GM21390 (cell line): ENCODE measurements around the gene MKX.

ENCODE experiments used
- ATAC-seq: cut with Tn5 transposase; IDR thresholded peaks from one replicate; pipeline ENCODE4 v1.9.1; 2021; ENCODE audit not compliant: unreplicated experiment

MKX gene

DNA sequence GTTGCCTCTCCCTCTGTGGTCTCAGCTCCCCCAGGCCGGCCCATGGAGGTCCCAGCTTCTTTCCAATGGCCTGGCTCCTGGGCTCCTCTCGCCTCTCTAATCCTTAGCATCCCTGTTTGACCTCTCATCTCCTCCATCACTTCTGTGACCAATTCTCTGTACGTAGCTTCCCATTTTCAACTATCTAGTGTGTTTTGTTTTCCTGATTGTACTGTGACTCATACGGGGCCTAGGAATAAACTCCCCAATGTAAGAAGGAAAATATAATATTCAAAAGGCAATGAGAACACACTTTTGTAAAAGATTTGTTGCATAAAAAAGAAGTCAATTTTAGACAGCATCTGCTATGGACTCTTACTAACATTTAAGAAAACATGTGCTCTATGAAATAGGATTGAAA is 90.3 kb downstream of the MKX start:
- no peak for ATAC-seq

DNA sequence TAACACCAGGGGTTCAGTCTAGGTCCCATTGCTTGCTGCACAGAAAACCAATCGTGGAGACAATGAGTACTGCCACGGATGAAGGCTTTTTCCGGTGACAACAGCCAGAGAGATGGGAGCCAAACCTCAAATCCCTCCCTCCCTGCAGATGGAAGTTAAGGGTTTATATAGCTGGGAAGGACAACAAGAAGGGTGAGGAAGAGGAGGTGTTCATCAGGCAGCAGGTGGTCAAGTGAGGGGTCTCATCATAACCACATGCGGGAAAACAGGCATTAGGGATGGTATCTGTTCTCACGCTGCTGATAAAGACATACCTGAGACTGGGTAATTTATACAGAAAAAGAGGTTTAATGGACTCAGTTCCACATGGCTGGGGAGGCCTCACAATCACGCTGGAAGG is 91.3 kb downstream of the MKX start:
- no peak for ATAC-seq

DNA sequence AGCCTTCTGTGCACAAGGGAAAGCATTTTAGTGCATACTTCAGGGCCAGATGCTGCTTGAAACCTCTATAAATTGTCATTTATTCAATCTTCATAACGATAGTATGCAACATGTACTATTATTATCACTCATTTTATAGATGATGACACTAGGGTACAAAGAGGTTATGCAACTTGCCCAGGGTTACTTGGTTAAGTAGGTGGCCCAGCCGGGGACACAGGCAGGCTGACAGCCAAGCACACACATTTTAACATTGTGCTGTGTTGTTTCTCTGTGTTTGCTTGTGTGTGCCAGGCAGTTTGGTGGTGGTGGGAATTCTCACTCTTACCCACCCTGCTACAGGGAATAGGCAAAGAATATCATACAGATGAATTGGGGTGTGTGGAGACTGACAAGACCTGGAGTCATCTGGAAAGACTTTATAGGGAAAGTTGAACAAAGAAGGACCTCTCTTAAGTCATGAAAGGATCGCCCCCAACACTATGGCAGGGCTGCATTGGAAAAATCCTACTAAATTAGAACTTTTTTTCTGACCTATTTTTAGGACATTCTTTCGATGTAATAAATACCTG is 98.9 kb downstream of the MKX start:
- ATAC-seq: no peak

DNA sequence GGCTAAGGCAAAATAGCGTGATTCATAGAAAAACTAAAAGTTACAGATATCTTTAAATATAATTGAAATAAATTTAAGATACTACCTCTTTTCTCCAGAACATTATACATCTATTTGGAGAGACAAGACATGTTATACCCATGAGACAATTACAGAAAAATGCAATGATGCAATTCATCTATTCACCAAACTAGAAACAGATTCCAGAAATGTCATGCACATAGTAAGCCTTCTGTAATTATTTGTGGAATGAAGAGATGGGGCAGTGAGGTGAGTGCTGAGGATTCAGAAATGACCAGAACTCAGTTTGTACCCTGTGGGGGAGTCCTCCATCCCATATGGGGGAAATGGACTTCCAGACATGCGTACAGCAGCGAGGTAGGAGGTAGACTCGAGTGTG is 99.4 kb downstream of the MKX start:
- no peak for ATAC-seq

DNA sequence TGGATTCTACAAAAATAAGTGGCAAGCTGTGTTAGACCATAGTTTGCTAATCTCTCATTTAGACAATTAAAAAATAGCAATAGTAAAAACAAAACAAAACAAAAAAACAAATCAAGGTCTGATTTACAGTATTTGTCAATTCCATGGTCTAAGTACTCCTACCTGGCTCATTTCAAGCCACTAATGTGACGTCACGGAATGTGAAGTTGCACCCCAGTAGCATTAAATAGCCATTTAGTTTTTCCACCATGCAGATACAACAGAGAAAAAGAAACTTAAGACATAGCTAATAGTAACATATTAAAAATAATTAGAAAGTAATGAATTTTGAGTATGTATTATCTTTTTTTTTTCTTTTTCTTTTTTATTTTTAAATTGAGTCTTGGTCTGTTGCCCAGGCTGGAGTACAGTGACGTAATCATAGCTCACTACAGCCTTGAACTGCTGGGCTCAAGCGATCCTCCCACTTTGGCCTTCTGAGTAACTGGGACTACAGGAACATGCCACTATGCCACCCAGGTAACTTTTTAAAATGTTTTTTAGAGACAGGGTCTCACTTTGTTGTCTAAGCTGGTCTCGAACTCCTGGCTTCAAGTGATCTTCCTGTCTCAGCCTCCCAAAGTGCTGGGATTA is 101.2 kb downstream of the MKX start:
- no peak for ATAC-seq

DNA sequence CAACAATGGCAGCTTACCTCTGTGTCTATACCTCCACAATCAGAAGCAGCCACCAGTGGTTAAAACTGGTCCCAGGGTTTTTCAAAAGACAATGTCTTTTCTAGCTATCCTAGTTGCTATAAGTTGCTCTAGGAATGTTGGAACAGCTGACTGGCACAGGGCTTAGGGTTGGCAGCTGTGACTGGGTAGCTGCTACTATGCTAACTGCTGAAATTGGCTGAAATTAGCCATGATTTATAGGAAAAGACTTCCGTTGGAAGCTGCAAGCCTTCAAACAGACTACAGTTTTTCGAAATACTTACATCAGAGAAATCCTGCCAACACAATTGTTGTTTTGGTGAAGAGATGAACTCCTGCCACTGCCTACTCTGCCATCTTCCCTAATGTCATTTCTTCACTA is 102.3 kb downstream of the MKX start:
- no peak for ATAC-seq

DNA sequence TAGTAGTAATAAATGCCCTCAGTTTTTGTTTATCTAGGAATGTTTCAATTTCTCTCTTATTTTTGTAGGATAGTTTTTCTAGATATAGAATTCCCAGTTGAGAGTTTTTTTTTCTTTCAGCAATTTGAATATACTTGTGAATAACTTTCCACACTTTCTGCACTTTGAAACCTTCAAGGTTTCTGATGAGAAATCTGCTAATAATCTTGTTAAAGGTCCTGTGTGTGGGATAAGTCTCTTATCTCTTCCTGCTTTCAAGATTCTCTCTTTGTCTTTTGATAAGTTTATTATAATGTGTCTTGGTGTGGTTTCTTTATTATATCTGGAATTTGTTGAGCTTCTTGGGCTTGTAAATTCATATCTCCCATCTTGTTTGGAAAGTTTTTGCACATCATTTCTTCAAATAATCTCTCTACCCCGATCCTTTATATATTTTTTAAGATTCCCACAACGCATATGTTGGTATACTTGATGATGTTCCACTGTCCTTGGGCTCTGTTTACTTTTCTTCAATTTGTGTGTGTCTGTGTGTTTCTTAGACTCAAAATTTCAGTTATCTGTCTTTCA is 103.5 kb downstream of the MKX start:
- ATAC-seq: no peak

DNA sequence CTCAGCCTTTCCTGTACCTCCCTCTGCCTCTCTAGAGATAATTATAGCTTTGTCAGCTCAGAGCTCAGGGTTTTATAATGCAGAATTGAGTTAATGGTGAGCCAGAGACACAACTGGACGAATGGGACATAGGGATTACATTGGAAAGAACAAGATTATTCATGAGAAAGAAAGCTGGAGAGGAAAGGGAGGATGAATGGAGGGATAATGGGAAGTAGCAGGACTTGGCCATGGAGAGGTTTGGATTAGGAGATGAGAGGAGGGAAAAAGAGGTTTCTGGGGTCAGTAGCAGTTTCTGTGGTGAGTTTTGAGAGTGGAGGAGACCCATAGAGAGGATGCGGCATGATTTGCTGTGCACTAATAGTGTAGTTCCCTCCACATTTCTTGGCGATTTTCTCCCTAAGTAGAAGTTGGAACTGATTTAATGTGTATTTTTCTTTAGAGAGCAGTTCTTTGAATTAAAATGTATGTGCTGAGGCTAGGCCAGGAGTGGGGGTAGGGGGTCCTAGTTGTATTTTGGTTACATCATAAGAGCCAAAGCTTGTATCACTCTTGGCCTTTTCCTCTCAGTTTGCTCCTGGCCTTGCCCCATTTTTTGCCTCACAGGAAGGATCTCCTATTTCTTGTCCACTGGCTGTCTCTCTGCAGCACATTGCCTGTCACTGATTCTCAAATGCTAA is 107.4 kb downstream of the MKX start:
- ATAC-seq: no peak

DNA sequence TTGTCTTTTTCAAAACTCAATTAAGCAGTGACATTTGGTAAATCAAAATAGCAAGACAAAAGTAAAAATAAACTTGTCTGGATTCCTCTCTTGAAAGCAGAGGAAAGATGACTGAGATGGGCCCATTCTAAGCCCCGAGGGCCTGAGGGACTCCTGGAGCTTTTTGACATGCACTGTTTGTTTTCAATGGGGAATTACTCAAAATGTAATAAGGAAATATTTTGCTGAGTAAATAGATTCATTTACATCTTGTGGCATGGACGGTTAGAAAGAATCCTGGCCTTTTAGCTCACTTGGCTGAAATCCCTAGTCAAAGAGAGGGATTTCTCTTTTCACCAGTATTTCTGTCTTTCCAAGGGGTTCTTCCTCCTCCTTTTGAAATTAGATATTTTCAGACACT is 108.0 kb downstream of the MKX start:
- no peak for ATAC-seq

DNA sequence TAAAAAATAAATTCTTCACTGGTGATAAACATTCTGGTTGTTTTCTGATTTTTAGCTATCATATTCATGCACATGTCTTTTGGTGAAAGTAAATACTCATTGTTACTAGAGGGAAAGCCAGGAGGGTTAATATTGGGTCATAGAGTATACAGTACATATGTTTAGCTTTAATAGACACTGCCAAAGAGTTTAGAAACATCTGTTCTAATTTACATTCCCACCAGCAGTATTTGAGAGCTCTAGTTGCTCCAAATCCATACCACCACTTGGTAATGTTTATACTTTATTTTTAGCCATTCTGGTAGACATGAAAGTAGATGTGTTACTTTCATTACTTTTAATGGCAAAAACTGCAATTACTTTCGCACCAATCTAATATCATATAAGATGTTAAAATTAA is 108.8 kb downstream of the MKX start:
- no peak for ATAC-seq

DNA sequence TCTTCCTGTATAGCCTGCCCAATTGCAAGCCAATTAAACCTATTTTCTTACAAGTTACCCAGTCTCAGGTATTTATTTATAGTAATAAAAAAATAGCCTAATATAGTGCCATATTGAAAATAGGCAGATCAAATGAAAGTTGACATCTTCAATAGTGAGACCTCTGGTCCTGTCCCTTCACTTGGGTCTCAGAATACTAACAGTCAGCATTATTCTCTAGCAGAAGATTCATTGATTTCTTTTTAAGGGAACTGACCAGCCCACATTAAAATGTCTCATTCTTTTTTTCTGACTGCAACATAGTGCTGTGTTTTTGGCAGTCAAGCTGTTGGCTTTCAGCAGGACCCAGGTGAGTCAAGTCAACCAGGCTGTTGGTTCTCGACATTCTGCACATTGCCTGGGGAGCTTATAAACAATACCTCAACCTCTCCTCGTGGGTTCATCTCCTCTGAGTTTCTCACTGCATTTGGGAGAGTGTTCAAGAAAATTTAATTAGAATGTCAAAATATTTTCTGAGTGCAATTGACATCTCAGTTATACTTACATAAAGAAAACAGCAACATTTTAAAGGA is 109.8 kb downstream of the MKX start:
- ATAC-seq: no peak

DNA sequence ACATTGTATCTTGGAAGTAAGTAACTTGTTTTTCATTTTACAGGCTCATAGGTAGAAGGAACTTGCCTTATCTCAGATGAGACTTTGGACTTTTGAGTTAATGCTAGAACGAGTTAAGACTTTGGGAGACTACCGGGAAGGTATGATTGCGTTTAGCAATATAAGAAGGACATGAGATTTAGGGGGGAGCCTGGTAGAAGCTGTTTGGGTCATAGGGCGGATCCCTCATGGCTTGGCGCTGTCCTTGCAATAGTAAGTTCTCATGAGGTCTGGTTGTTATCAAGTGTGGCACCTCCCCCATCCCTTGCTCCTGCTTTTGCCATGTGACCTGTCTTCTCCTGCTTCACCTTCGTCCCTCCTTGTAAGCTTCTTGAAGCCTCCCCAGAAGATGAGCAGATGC is 110.3 kb downstream of the MKX start:
- no peak for ATAC-seq

DNA sequence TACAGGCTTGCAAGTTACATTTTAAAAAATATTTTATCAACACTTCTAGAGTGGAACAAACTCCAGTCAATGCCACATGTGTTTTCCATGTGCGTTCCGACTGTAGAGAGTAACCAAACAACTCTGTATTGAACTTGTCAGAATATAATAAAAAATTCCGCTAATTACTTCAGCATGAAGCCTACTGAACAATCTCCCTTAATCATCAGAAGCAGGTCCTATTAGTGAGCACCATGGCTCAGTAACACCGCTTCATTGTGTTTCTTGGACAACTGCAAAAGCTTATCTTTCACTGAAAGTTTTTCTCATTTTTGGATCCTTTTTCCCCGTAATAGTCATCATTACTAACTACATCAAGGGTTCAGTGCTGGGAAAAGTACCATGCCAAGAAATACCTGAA is 117.0 kb downstream of the MKX start:
- ATAC-seq: no peak

DNA sequence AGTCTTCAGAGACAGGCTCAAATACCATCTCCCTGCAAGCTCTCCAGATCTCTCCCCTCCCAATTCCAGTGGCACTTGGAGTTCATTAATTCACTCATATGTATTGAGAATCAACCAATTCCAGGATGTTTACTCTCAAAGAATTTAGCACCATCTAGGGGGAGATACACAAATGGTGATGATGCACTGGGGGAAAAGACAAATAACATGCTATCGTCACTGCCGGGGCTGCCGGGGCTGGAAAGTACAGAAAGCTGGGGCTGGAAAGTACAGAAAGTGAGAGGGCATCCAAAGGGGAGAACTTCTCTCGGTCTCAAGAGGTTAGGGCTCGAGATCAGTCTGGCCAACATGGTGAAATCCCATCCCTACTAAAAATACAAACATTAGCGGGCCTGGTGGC is 118.7 kb downstream of the MKX start:
- no peak for ATAC-seq

DNA sequence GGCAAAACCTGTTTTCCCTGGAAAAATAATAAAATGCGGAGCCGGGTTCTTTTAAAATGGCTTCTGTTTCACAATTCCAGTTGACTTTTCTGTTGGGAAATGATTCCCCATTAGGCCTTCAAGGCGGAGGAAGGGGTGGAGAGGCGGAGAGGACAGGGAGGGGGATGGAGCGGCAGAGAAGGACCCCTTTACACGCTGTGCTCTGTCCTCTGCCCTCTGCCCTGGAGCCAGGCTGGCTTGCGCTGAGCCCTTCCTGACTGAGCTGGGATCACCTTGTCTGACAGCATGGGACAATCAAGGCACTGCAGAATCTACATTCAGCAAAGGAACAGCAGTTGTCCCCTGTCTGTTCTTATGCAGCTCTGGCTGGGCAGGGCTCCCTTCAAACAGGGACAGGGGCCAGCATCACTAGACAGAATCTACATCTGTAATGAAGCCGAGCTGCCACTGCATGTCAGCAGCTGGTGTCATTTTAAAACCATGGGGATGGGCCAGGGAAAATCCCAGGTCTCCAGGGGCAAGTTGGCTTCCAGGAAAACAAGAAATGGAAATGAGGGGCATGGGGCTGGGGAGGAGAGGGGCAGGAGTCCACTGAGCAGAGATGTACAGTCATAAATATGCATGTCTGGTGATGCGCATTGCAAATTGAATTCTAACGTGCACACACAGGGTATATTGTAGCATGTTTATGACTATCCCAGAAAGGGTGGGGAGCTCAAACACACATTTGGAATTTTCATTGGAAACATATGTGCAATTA is 120.0 kb downstream of the MKX start:
- no peak for ATAC-seq

DNA sequence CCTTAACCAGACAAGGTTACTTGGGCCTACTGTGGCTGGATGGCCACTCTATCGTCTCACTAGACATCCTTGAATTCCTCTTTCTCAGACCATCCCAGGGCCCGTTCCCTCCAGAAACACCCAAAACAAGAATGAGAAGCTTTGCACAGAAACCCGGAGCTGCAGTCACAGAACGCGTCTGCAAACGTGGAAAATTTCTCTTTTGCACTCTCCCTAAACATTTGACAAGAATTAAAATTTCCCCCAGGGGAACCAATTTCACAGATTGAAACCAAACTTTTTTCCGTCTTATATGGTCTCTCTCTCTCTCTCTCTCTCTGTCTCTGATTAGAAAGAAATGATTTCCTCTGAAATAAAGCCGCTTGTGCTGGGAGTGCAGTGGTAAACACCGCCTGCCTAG is 120.7 kb downstream of the MKX start:
- no peak for ATAC-seq
